ENCODE data around the gene TBC1D17.

TBC1D17 gene

DNA sequence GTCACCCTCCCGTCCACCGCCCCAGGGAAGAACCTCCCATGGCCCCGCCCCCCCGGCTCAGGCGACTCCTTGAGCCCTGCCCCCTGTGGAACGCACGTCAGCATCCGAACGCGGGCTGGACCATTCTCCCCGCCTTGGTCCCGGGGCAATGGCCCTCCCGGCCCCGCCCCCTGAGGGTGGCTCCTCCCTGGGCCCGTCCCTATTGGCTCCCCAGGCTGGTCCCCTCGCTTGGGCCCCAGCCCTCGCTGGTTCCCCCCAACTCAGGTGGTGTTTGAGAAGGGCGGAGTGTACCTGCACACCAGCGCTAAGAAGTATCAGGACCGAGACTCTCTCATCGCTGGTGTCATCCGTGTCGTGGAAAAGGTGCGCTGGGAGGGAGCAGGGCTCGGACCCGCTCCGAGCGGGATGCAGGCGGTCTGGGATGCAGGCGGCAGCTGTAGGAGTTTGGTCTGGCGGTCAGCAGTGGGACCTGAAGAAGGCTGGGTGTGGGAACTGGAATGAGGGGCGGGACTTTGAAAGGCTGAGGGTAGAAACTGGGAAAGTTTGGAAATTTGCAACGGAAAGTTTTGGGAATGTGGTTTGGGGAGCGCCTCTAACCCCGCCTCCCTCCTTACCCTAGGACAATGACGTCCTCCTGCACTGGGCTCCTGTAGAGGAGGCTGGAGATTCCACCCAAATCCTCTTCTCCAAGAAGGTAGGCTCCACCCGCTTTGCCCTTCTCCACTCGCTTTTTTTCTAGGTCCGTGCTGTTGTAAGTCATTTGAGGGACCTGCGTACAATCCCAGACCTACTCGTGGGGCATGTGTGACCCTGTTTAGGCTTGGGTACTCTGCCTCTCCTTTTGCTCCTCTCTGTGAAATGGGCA lies 609 bp downstream of the TBC1D17 start:
- DNase-seq (ENCODE audit: low read depth): peak; percentile 94

GRCh38 chr19:49878744-49879070 lies 1.2 kb downstream of the TBC1D17 start:
- DNase-seq (ENCODE audit: low read depth): no peak

DNA sequence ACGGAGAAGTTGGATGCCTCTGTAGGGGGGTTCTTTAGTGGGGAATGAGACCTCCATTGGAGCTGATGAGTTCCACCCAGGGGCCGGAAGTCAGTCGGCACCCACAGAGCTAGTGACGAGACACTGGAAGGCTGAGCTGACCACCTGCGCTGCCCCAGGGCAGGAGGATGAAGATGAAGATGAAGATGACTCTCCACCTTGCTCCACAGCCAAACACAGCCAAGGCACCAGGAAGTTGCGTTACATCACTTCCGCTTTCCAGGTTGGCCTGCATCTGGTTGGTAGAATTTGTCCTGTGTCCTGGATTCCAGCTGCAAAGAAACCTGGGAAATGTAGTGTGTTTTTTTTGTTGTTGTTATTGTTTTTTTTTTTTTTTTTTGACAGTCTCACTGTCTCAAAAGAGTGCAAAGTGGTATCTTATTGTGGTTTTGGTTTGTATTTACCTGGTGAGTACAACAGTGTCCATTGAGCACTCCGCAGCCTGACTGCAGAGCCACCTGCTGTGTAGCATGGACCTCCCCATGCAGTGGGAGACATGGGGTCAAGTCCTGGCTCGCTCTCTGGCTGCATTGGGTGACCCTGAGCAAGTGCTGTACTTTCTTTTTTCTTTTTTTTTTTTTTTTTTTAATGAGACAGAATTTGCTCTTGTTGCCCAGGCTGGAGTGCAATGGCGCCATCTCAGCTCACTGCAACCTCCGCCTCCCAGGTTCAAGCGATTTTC lies 1.9 kb downstream of the TBC1D17 start:
- peak; percentile 21 for DNase-seq (ENCODE audit: low read depth)

DNA sequence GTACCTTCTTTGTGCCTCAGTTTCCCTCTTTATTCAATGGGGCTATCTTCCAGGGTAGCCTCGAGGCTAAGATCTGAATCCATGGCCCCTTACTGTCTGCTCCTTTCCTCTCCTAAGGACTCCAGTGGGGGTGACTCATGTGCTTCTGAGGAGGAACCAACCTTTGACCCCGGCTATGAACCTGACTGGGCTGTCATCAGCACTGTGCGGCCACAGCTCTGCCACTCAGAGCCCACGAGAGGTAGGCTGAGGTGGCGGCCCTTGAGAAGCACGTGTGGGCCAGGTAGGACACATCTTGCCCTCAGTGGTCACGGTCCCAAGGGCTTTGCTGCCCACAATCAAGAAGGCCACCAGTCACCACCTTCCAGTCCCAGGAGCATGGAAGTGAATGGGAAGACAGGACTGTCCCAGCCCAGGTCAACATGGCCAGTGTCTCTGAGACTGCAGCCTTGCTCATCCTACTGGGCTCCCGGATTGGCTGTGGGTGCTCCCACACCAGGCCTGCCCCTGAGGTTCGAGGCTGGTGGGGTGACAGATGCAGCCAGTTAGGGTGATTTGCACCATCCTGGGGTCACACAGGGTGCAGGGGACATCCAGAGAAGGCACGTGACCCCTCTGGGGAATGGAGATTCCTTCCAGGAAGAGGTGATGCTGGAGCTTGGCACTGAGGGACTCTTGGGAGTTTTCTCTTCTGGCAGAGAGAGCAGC lies 2.8 kb downstream of the TBC1D17 start:
- DNase-seq (ENCODE audit: low read depth): no peak

DNA sequence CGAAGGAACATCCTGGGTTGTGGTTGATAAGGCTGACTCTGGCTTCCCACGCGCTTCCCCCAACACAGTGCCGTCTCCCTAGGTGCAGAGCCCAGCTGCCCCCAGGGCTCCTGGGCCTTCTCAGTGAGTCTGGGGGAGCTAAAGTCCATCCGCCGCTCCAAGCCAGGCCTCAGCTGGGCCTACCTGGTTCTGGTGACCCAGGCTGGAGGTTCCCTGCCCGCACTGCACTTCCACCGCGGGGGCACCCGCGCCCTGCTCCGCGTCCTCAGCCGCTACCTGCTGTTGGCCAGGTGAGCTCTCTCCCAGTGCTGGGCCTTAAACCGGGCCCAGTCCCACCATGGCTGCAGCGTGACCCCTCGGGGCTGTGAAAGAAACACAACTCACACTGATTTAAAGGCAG lies 3.7 kb downstream of the TBC1D17 start:
- DNase-seq (ENCODE audit: low read depth): no peak

DNA sequence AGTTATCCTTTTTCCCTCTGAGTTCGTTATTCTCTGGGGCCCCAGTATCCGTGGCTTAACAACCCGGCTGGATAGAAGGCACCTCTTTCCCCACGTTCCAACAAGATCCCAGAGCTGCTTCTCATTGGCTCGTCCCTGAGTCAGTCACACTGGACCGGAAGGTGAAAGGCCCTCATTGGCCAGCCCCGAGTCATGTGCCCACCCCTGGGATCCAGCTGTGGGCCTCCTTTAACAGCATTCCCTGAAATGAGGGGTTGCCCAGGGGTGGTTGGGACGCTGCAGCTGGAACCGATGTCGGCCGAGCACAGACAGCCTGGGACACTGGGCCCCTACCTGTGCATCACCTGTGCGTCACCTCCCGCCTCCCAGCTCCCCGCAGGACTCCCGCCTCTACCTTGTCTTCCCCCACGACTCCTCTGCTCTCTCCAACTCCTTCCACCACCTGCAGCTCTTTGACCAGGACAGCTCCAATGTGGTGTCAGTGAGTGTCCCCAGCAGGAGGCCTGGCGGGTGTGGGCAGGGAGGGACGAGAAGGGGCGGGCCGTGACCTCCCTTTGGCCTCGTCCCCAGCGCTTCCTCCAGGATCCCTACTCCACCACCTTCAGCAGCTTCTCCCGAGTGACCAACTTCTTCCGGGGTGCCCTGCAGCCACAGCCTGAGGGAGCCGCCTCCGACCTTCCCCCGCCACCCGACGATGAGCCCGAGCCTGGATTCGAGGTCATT lies 4.3 kb downstream of the TBC1D17 start:
- DNase-seq (ENCODE audit: low read depth): peak; percentile 29

DNA sequence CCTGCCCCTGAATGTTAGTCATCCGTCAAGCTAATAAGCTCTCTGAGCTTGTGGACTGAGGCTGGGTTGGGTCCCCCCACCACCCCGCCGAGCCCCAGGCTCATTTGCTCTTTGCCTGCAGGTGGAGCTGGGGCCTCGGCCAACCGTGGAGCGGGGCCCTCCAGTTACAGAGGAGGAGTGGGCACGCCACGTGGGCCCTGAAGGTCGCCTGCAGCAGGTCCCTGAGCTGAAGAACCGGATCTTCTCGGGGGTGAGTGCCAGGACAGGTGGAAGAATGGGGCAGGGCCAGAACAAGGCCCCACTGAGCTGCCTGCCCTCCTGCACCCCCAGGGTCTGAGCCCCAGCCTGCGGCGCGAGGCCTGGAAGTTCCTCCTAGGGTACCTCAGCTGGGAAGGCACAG lies 5.1 kb downstream of the TBC1D17 start:
- no peak for DNase-seq (ENCODE audit: low read depth)

DNA sequence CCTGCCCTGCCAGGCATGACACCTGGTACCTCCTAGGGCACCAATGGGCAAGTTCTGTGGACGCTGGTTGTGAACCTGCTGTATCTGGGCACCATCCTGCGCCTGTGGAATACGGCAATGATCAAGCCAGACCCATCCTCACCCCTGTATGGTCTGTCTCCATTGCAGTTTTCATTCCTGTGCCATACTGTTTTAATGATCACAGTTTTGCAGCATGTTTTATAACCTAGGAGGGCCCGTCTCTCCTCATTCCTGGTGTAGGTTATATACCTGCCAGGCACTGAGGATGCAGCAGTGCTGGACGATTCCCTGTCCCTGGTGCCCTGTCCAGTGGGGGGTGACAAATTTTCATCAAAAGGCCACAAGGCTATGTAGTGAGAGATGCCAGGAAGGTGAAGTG lies 5.6 kb downstream of the TBC1D17 start:
- no peak for DNase-seq (ENCODE audit: low read depth)

- no peak for DNase-seq (ENCODE audit: low read depth)
These were observed 6.6 kb downstream of the TBC1D17 start for GRCh38 chr19:49884109-49884508.

- no peak for DNase-seq (ENCODE audit: low read depth)
These were observed 7.3 kb downstream of the TBC1D17 start for GRCh38 chr19:49884760-49885159.

GRCh38 chr19:49887037-49887664 lies 9.6 kb downstream of the TBC1D17 start:
- no peak for DNase-seq (ENCODE audit: low read depth)

GRCh38 chr19:49887665-49888509 lies 10.4 kb downstream of the TBC1D17 start:
- DNase-seq (ENCODE audit: low read depth): no peak

- no peak for DNase-seq (ENCODE audit: low read depth)
These were observed 11.0 kb downstream of the TBC1D17 start for GRCh38 chr19:49888510-49888824.

GRCh38 chr19:49889038-49889686 lies 11.7 kb downstream of the TBC1D17 start:
- no peak for DNase-seq (ENCODE audit: low read depth)

- DNase-seq (ENCODE audit: low read depth): peak; percentile 65
These were observed 12.3 kb downstream of the TBC1D17 start for GRCh38 chr19:49889687-49890348.

GRCh38 chr19:49890349-49891311 lies 13.1 kb downstream of the TBC1D17 start:
- DNase-seq (ENCODE audit: low read depth): no peak

- no peak for DNase-seq (ENCODE audit: low read depth)
These were observed 13.9 kb downstream of the TBC1D17 start for GRCh38 chr19:49891393-49891792.

- no peak for DNase-seq (ENCODE audit: low read depth)
These were observed 15.2 kb downstream of the TBC1D17 start for GRCh38 chr19:49892716-49893115.

All from amniotic epithelial cell (primary cell).